Gastroesophageal sphincter (tissue), 4 donors: Measurements from ENCODE around the gene NME1. TPM values are rescaled to one million over a fixed set of nuclear protein-coding genes. Genes with fewer than 3 reads are reported as not detected.
"Not testable (repeated sequence)": the region's sequence is repeated elsewhere in the genome, so short reads cannot be mapped to it uniquely, and the experiment has no call there.

Experiments
- ATAC-seq: fragments of 150-250 bp; one replicate; pipeline ENCODE4 v1.9.1; 2016; ENCODE audit warnings: mild to moderate bottlenecking, moderate library complexity
- H3K27ac ChIP-seq, 4 donors: fragments of 200-600 bp; sonication (generic) in 3 of 4; 1 replicate in 3 of 4; 2 replicates in 1 of 4; pipeline ENCODE4 v1.5.1; 2016 to 2019
- H3K27me3 ChIP-seq: fragments of 200-600 bp; sonication (generic); one replicate; pipeline ENCODE4 v1.5.1; 2019
- H3K36me3 ChIP-seq, 2 donors: fragments of 200-600 bp; sonication (generic); one replicate each; pipeline ENCODE4 v1.5.1; 2019; ENCODE audit warnings: control low read depth in 1 of 2
- H3K4me1 ChIP-seq, 3 donors: fragments of 200-600 bp; sonication (generic); 1 replicate in 2 of 3; 2 replicates in 1 of 3; pipeline ENCODE4 v1.5.1; 2016 to 2019; ENCODE audit warnings: control low read depth in 2 of 3
- H3K4me3 ChIP-seq, 2 donors: fragments of 200-600 bp; sonication (generic); one replicate each; pipeline ENCODE4 v1.5.1; 2019; ENCODE audit warnings: mild to moderate bottlenecking in 1 of 2, moderate library complexity in 1 of 2
- H3K9me3 ChIP-seq, 3 donors: fragments of 200-600 bp; sonication (generic); one replicate each; pipeline ENCODE4 v1.5.1; 2017 to 2019; ENCODE audit warnings: control low read depth in 2 of 3
- EP300 ChIP-seq: sonication (generic); formaldehyde crosslinking; IDR thresholded peaks from one replicate; pipeline ENCODE4 v1.6.1; 2017; ENCODE audit warnings: antibody characterized with exemption, mild to moderate bottlenecking
- POLR2A ChIP-seq, 2 donors: fragments of 450-650 bp; IDR thresholded peaks; one replicate each; pipeline ENCODE4 v1.6.1; 2017; ENCODE audit warnings: antibody characterized with exemption in 2 of 2, mild to moderate bottlenecking in 2 of 2, moderate library complexity in 1 of 2
- POLR2AphosphoS5 ChIP-seq: sonication (generic); formaldehyde crosslinking; IDR thresholded peaks from one replicate; pipeline ENCODE4 v1.6.1; 2017; ENCODE audit warnings: antibody characterized with exemption
- WGBS, 2 donors: methylation state at CpG; one replicate each; pipeline ENCODE4 v1.1.5; 2018; ENCODE audit warnings: low coverage in 1 of 2; 5-methylcytosine and 5-hydroxymethylcytosine counted together
- total RNA-seq, 4 donors: library from RNA; depleted of rRNA; stranded (reverse); fragments of >200 nt; gene quantifications; one replicate each; pipeline ENCODE4 v1.1.0, GENCODE V29; 2016
- TF ChIP-seq, protein P1 (sequence below), 4 experiments: fragments of 200-600 bp in 2 of 4; fragments of 450-650 bp in 2 of 4; sonication (generic) in 1 of 4; IDR thresholded peaks; one replicate each; pipeline ENCODE4 v1.5.1; 2017 to 2019; ENCODE audit warnings: antibody characterized with exemption in 4 of 4, mild to moderate bottlenecking in 2 of 4, moderate library complexity in 2 of 4

The NME1 gene
- 10 to 100 TPM in 3 of 4 donors, 1 to 10 TPM in 1; 9.7 to 37.1 (median 29.1) TPM for total RNA-seq

GRCh38 chr17:51153210-51154072 lies at the start of gene NME1:
NME1 (plus strand) TSS chr17:51153559; CDS start chr17:51155655, 2,096 bp downstream.
- WGBS, 2 donors: 0 to 1% methylated on average over 25 to 41 of the region's 60 CpGs

DNA sequence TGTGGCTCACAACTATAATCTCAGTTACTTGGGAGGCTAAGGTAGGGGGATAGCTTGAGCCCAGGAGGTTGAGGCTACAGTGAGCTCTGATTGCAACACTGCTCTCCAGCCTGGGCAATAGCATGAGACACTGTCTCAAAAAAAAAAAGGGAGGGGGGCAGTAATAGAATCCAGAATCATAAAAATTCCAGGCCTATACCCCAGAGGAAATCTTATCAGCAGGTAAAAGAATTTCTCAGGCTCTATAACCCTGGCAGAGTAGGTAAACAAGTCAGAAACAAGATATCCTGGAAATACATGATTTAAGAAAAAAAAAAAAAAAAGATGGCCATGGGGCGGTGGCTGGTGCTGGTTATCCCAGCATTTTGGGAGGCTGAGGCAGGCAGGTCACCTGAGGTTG lies 45.6 kb upstream of the NME1 start:
- no peak for TF ChIP-seq POLR2AphosphoS5
- no peak for TF ChIP-seq POLR2A (IDR thresholded peaks at IDR 0.05)
- TF ChIP-seq, protein P1, sequence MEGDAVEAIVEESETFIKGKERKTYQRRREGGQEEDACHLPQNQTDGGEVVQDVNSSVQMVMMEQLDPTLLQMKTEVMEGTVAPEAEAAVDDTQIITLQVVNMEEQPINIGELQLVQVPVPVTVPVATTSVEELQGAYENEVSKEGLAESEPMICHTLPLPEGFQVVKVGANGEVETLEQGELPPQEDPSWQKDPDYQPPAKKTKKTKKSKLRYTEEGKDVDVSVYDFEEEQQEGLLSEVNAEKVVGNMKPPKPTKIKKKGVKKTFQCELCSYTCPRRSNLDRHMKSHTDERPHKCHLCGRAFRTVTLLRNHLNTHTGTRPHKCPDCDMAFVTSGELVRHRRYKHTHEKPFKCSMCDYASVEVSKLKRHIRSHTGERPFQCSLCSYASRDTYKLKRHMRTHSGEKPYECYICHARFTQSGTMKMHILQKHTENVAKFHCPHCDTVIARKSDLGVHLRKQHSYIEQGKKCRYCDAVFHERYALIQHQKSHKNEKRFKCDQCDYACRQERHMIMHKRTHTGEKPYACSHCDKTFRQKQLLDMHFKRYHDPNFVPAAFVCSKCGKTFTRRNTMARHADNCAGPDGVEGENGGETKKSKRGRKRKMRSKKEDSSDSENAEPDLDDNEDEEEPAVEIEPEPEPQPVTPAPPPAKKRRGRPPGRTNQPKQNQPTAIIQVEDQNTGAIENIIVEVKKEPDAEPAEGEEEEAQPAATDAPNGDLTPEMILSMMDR (IDR thresholded peaks at IDR 0.05): no peak
- no peak for TF ChIP-seq EP300
- Histone ChIP-seq H3K36me3 (peaks cover 0 to 5% of the 10 kb centered on the region in 2 donors), H3K4me3 (no peak overlapping the region), H3K9me3 (no peaks in the 10 kb centered on the region), H3K27ac (no peak overlapping the region), H3K4me1 (peaks cover 3 to 68% (median 5%) of the 10 kb centered on the region in 3 donors), H3K27me3 (no peaks in the 10 kb centered on the region)
- WGBS, 2 donors: 86% methylated on average over 1 of the region's 1 CpG; no CpG with 5 or more reads in 1 of the 2 donors
- no peak for ATAC-seq

More at GRCh38 chr17:51153210-51154072, at the start of gene NME1:
- H3K9me3 ChIP-seq: no peaks in the 10 kb centered on the region
- peaks cover 0 to 26% (median 12%) of the 10 kb centered on the region in 3 donors for H3K4me1 ChIP-seq
- H3K36me3 ChIP-seq: peaks cover 0 to 5% of the 10 kb centered on the region in 2 donors
- H3K27ac ChIP-seq: peak within 1 kb of the TSS; percentile 84 to 92 (median 88)
- ATAC-seq: peak; percentile 97
- peak; percentile 80 for TF ChIP-seq POLR2AphosphoS5
- TF ChIP-seq, protein P1 (IDR thresholded peaks at IDR 0.05): peak in 3 of 4 experiments; percentile 81 to 86 (median 84)
- no peak for TF ChIP-seq EP300
- no peak for TF ChIP-seq POLR2A (IDR thresholded peaks at IDR 0.05)
- H3K27me3 ChIP-seq: no peaks in the 10 kb centered on the region
- peak within 1 kb of the TSS; percentile 32 to 67 for H3K4me3 ChIP-seq

DNA sequence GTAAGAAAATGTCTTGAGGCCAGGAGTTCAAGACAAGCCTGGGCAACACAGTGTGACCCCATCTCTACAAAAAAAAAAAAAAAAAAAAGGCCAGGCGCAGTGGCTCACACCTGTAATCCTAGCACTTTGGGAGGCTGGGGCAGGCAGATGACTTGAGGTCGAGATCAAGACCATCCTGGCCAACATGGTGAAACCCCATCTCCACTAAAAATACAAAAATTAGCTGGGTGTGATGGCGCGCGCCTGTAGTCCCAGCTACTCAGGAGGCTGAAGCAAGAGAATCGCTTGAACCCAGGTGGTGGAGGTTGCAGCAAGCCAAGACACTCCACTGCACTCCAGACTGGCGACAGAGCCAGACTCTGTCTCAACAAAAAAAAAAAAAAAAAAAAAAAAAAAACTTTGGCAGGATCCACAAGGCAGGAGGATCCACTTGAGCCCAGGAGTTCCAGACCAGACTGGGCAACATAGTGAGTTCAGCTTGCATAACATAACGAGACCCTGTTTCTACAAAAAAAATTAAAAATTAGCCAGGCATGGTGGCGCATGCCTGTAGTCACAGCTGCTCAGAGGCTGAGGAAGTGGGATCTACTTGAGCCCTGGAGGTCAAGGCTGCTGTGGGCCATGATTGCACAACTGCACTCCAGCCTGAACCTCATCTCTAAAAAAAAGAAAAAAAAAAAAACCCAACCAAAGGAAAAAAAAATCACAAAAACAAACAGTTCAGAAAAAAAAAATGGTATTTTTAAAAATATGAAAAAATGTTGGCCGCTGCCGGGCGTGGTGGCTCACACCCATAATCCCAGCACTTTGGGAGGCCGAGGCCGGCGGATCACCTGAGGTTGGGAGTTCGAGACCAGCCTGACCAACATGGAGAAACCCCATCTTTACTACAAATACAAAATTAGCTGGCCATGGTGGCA lies 40.8 kb upstream of the NME1 start:
- H3K27ac ChIP-seq: peak overlapping the region in 2 of 4 donors; percentile 26 to 54
- ATAC-seq: peak; percentile 93
- H3K27me3 ChIP-seq, H3K36me3 ChIP-seq, H3K9me3 ChIP-seq, H3K4me3 ChIP-seq: not testable (repeated sequence)
- H3K4me1 ChIP-seq: peaks cover 0 to 72% (median 7%) of the 10 kb centered on the region in 3 donors
- 67 to 73% methylated on average over 7 to 9 of the region's 16 CpGs for WGBS, 2 donors

DNA sequence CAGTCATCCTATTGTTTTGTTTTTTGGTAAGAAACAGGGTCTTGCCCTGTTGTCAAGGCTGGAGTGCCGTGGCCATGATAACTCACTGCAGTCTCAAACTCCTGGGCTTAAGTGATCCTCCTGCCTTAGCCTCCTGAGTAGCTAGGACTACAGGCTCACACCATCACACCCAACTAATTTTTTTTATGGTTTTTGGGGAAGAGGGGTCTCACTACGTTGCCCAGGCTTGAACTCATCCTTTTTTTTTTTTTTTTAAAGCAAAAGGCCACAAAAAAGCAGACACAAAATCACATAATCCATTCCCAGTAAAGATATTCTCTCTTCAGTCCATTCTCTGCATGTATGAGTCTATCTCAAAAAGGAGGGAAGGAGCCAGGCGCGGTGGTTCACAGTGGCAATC lies 38.2 kb upstream of the NME1 start:
- Histone ChIP-seq H3K27me3 (no peaks in the 10 kb centered on the region), H3K36me3 (peaks cover 0 to 5% of the 10 kb centered on the region in 2 donors), H3K4me3 (no peak overlapping the region), H3K4me1 (peaks cover 0 to 84% (median 25%) of the 10 kb centered on the region in 3 donors), H3K9me3 (no peaks in the 10 kb centered on the region), H3K27ac (no peak overlapping the region)
- ATAC-seq: no peak
- TF ChIP-seq POLR2A (IDR thresholded peaks at IDR 0.05) (no peak), POLR2AphosphoS5 (no peak), EP300 (no peak)
- TF ChIP-seq, protein P1 (IDR thresholded peaks at IDR 0.05): no peak
- WGBS, 2 donors: 78 to 85% methylated on average over 1 to 3 of the region's 4 CpGs
